Progenitor cell of endocrine pancreas (in vitro differentiated cells): ENCODE measurements around the gene SOBP. TPM values are rescaled to one million over a fixed set of nuclear protein-coding genes. Genes with fewer than 3 reads are reported as not detected.

Experiments used
- DNase-seq: peaks from one replicate; pipeline ENCODE4 v3.0.0; 2021; ENCODE audit warnings: low spot score; ENCODE audit not compliant: unreplicated experiment
- H3K27ac Mint-ChIP-seq: 2 replicates; pipeline ENCODE4 v1.8.0; 2021; ENCODE audit warnings: mild to moderate bottlenecking, moderate library complexity, mixed read lengths
- H3K27me3 Mint-ChIP-seq: 2 replicates; pipeline ENCODE4 v1.8.0; 2021; ENCODE audit warnings: mixed read lengths
- H3K36me3 Mint-ChIP-seq: 2 replicates; pipeline ENCODE4 v1.8.0; 2022; ENCODE audit warnings: mixed read lengths; ENCODE audit not compliant: insufficient read depth
- H3K4me1 Mint-ChIP-seq: 2 replicates; pipeline ENCODE4 v1.8.0; 2021; ENCODE audit warnings: low read depth, mixed read lengths
- H3K4me3 Mint-ChIP-seq: 2 replicates; pipeline ENCODE4 v1.8.0; 2021; ENCODE audit warnings: low read depth, mild to moderate bottlenecking, moderate library complexity, mixed read lengths
- H3K9me3 Mint-ChIP-seq: 2 replicates; pipeline ENCODE4 v1.8.0; 2021; ENCODE audit warnings: low read depth, mixed read lengths
- CTCF ChIP-seq: fragments of 200-600 bp; sonication (generic); IDR thresholded peaks from one replicate; pipeline ENCODE4 v1.5.0; 2021; ENCODE audit warnings: antibody characterized with exemption, mild to moderate bottlenecking; ENCODE audit not compliant: unreplicated experiment
- total RNA-seq: library from RNA; stranded (reverse); gene quantifications from 2 replicates; pipeline ENCODE4 v1.2.1, GENCODE V29; 2021

The SOBP gene
- total RNA-seq, 1 donor from 2014 or later, result 17.0 TPM

GRCh38 chr6:107600936-107601335 lies 111.0 kb downstream of the SOBP start:
- Mint-ChIP-seq H3K9me3 (no peaks in the 10 kb centered on the region), H3K4me1 (peaks cover 23% of the 10 kb centered on the region), H3K4me3 (no peak overlapping the region), H3K27ac (peak overlapping the region; percentile 73), H3K36me3 (no peaks in the 10 kb centered on the region), H3K27me3 (no peaks in the 10 kb centered on the region)
- no peak for DNase-seq
- no peak for TF ChIP-seq CTCF

GRCh38 chr6:107601406-107601805 lies 111.5 kb downstream of the SOBP start:
- TF ChIP-seq CTCF, result no peak
- Mint-ChIP-seq H3K27ac (peak overlapping the region; percentile 73), H3K27me3 (no peaks in the 10 kb centered on the region), H3K9me3 (no peaks in the 10 kb centered on the region), H3K36me3 (no peaks in the 10 kb centered on the region), H3K4me3 (no peak overlapping the region), H3K4me1 (peaks cover 20% of the 10 kb centered on the region)
- DNase-seq, result no peak

- no peak for DNase-seq
- H3K4me3 Mint-ChIP-seq, result no peak overlapping the region
- H3K9me3 Mint-ChIP-seq, result no peaks in the 10 kb centered on the region
- H3K27ac Mint-ChIP-seq, result no peak overlapping the region
- peaks cover 24% of the 10 kb centered on the region for H3K4me1 Mint-ChIP-seq
- no peaks in the 10 kb centered on the region for H3K36me3 Mint-ChIP-seq
- H3K27me3 Mint-ChIP-seq, result no peaks in the 10 kb centered on the region
- no peak for TF ChIP-seq CTCF
Observed at GRCh38 chr6:107602321-107603005, 112.5 kb downstream of the SOBP start.

GRCh38 chr6:107603006-107603370 lies 113.1 kb downstream of the SOBP start:
- Mint-ChIP-seq H3K36me3 (no peaks in the 10 kb centered on the region), H3K9me3 (no peaks in the 10 kb centered on the region), H3K27me3 (no peaks in the 10 kb centered on the region), H3K4me3 (no peak overlapping the region), H3K27ac (no peak overlapping the region), H3K4me1 (peaks cover 24% of the 10 kb centered on the region)
- no peak for TF ChIP-seq CTCF
- no peak for DNase-seq

GRCh38 chr6:107604549-107604948 lies 114.6 kb downstream of the SOBP start:
- Mint-ChIP-seq H3K4me3 (no peak overlapping the region), H3K9me3 (no peaks in the 10 kb centered on the region), H3K27me3 (no peaks in the 10 kb centered on the region), H3K27ac (no peak overlapping the region), H3K4me1 (peaks cover 24% of the 10 kb centered on the region), H3K36me3 (no peaks in the 10 kb centered on the region)
- TF ChIP-seq CTCF, result no peak
- no peak for DNase-seq
